Amniotic stem cell (primary cell): ENCODE measurements around the gene MARF1.
"Not testable (repeated sequence)": the region's sequence is repeated elsewhere in the genome, so short reads cannot be mapped to it uniquely, and the experiment has no call there.

Experiments
- DNase-seq: peaks from one replicate; lab custom pipeline; 2025; lab: John Stamatoyannopoulos, UW

The MARF1 gene

GRCh38 chr16:15653227-15653626 is 10.3 kb upstream of the MARF1 start:
- DNase-seq = peak; percentile 46

- no peak for DNase-seq
These were observed 9.5 kb upstream of the MARF1 start for GRCh38 chr16:15652293-15653001.

DNA sequence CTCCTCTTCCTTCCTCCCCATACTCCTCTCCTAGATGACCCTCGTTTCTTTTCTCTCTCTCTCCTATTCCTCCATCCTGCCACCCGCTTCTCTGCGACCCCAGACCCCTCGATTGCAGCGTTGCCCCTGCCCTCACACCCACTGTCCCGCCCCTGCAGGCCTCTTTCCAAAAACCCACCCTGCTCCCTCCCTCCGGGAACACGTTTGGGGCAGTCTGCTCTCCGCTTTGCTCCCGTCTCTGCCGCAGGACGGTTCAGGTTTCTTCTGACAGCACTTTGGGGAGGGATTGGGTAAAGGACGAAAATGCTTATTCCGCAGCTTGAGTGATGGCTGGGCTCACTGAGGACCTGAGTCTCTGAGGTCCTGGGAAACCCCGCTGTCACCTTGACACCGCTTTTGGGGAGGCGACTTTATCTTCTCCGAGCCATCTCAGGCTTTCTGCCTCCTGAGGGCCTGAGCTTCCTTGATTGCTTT is 7.8 kb upstream of the MARF1 start:
- no peak for DNase-seq

- peak; percentile 86 for DNase-seq
These were observed 7.2 kb upstream of the MARF1 start, which contains the start of gene NDE1 for GRCh38 chr16:15650019-15650697. NDE1 (plus strand) TSS chr16:15650245; CDS start chr16:15664779, 14,534 bp downstream.

DNA sequence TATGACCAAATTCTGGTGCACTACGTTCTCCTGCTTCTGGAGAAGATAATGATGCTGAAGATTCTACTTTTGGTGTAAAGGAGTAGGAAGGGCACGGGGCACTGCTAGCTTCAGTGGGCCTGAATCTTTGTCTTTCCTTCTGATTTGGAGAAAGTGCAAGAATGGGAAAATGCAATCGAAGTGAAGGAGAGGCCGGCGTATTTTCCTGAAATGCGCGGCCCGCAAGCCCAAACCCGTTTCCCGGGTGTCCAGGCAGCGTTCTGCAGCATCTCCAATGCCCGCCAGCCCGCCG is 6.7 kb upstream of the MARF1 start:
- no peak for DNase-seq

- not testable (repeated sequence) for DNase-seq
These were observed 6.4 kb upstream of the MARF1 start for GRCh38 chr16:15649311-15649710.

- no peak for DNase-seq
These were observed 5.3 kb upstream of the MARF1 start for GRCh38 chr16:15648135-15648730.

DNA sequence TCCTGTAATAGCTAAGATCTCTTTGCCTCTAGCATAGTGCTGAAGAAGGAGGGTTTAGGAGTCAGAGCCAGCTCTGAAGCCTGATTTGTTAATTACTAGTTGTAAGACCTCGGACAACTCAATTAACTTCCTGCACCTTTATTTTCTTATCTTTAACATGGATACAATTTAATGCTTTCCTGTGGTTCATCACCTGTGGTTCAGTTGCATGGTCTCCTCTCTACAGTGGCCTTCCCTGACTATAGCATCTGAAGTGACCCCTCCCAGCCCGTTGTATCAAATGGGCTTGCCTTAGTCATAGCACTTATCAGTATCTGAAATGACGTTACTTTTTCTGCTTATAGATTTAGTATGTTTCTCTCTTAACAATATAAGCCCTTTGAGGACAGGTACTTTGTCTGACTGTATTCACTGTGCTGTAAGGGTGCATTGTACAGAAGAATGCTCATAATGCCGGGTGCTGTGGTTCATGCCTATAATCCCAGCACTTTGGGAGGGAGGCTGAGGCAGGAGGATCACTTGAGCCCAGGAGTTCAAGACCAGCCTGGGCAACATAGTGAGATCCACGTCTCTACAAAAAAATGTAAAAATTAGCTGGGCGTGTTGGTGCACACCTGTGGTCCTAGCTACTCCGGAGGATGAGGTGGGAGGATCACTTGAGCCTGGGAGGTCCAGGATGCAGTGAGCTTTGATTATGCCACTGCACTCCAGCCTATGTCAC is 4.5 kb upstream of the MARF1 start:
- DNase-seq = no peak

GRCh38 chr16:15646557-15647293 is 3.8 kb upstream of the MARF1 start:
- DNase-seq = not testable (repeated sequence)

- peak; percentile 69 for DNase-seq
These were observed 2.1 kb upstream of the MARF1 start for GRCh38 chr16:15644962-15645465.

DNA sequence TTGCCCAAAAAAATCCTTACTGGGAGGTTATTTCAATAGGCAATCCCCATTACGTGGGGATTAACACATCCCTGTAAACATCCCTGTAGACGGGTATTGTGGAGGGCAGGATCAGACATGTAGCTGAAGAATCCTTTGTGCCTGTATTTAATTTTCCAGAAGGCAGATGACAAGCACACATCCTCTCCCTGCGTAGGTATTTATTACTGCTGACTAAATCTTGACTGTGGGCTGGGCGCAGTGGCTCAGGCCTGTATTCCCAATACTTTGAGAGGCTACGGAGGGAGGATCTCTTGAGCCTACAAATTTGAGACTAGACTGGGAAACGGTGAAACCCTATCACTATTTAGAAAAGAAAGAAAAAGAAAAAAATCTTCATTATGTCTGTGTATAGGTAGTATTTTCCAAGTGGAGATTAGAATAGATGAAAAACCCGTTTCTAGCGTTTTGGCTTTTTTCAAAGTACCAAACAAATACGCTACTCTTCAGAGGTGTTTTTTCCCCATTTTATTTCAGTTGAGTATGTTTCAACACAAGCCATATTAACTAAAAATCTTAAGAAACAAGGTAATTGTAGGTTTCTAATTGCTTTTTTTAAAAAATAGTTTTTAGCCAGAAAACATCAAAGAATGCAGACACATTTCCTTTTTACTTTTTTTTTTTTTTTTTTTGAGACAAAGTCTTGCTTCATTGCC is 1.5 kb upstream of the MARF1 start:
- no peak for DNase-seq

DNA sequence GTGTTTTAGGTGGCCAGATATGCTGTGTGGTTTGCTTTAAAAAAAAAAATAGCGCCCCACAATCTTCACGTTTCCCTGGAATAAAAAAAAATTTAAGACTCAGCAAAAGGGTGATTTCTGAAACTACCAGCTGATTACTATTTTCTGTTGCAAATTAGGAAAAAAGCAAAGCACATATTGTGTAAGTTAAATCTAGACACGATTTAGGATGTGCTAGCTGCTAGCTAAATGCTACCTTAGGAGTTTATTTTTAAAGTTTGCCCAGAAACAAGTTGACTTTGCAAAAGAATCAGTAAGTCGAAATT is 944 bp upstream of the MARF1 start:
- DNase-seq = no peak

GRCh38 chr16:15642557-15643047 is 352 bp downstream of the MARF1 start:
- no peak for DNase-seq

GRCh38 chr16:15641753-15642556 is 999 bp downstream of the MARF1 start:
- no peak for DNase-seq

DNA sequence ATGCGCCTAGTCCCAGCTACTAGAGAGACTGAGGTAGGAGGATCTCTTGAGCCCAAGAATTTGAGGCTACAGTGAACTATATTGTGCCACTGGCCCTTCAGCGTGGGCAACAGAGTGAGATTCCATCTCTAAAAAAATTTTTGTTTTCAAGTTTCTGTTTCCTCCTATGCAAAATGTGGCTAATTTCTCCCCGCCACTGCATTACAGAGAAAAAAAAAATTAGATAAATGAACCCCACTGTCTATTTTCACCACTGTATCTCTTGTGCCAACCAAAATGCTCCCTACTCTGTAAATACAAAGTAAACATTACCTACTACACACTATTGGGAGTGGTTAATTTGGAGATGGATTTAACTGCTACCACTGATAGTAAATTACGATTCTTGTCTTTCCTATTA is 2.0 kb downstream of the MARF1 start:
- no peak for DNase-seq

GRCh38 chr16:15639061-15639568 is 3.8 kb downstream of the MARF1 start:
- no peak for DNase-seq

DNA sequence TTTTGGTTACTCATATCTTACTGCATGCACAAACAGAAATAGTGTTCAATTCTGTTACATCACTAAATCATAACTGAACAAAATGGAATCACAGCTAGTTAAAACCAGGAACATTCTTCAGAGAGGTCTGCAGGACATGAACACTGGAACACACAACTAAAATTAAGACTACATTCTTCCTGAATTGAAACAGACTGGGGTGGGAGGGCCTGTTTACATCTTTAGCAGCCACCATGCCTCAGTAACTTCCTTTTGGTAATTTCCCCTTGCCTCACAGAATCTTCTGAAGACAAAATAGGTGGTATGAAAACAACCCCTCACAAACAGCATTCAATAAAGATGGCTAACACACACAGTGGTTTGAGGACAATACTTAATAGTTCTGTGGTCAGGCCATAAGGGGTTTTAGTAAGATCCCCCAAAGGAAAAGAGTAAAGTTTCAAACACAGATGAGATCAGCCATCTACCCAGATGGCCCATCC is 6.5 kb downstream of the MARF1 start:
- no peak for DNase-seq

GRCh38 chr16:15635926-15636325 is 7.0 kb downstream of the MARF1 start:
- no peak for DNase-seq

- DNase-seq = no peak
These were observed 11.1 kb downstream of the MARF1 start for GRCh38 chr16:15631730-15632409.
